ENCODE measurements around the gene FGF22. TPM values are rescaled to one million over a fixed set of nuclear protein-coding genes. Genes with fewer than 3 reads are reported as not detected.

FGF22 gene
- total and polyA plus RNA-seq, 2 of the 8 experiments (the other 6 are each of a cell fraction or from before 2014, with no cell fraction given): 0.44 to 1.7 TPM

GRCh38 chr19:638906-639252 lies 800 bp upstream of the FGF22 start:
- Histone ChIP-seq H3K27me3 (replicated peaks in 1 of 4; ENCODE audit: control insufficient read depth in 3 of 4, extremely low read depth in 1 of 4, insufficient read depth in 3 of 4, low read length in 3 of 4) (peaks cover 0 to 23% (median 11%) of the 10 kb centered on the region in 4 experiments; a peak in 5 of 7 replicates), H3K79me2 (ENCODE audit: control insufficient read depth in 1 of 2, insufficient read depth in 2 of 2, low read length in 2 of 2) (no peaks in the 10 kb centered on the region), H3K23me2 (ENCODE audit: low read depth, low read length) (peaks cover 9% of the 10 kb centered on the region; the same call in 1 of the 2 replicates), H3K27ac (ENCODE audit: low read depth, low read length) (no peak overlapping the region), H3K9me3 (ENCODE audit: insufficient read depth in 2 of 2, low read depth in 1 of 2, low read length in 1 of 2) (no peaks in the 10 kb centered on the region), H2BK15ac (ENCODE audit: low read length) (no peak overlapping the region), H3K4me1 (replicated peaks in 1 of 4; ENCODE audit: control insufficient read depth in 3 of 4, insufficient read depth in 4 of 4, low read length in 3 of 4) (peaks cover 0 to 6% (median 3%) of the 10 kb centered on the region in 4 experiments; a peak in 4 of 7 replicates), H4K5ac (ENCODE audit: insufficient read length, low read depth, low read length) (no peak overlapping the region), H3K23ac (ENCODE audit: insufficient read length) (no peak overlapping the region), H3K4me3 (ENCODE audit: extremely low read depth in 1 of 4, insufficient read depth in 2 of 4, low read depth in 3 of 4, low read length in 4 of 4) (peak overlapping the region in 2 of 4 experiments; percentile 37 to 65; a peak in 3 of 8 replicates), H3K4ac (replicated peaks; ENCODE audit: insufficient read length, low read depth, low read length) (no peak overlapping the region), H4K91ac (replicated peaks; ENCODE audit: insufficient read length, low read length) (no peak overlapping the region), H2AK5ac (ENCODE audit: low read depth, low read length) (no peak overlapping the region), H3K79me1 (ENCODE audit: low read depth, low read length) (no peaks in the 10 kb centered on the region; the same call in 1 of the 2 replicates), H3K9ac (replicated peaks in 1 of 4; ENCODE audit: extremely low read depth in 1 of 4, low read depth in 3 of 4, low read length in 3 of 4) (no peak overlapping the region), H3K18ac (ENCODE audit: extremely low read depth, low read length) (no peak overlapping the region), H3K36me3 (ENCODE audit: control insufficient read depth in 2 of 4, insufficient read depth in 4 of 4, low read length in 3 of 4) (no peaks in the 10 kb centered on the region), H2BK120ac (replicated peaks; ENCODE audit: low read depth, low read length) (no peak overlapping the region), H2BK12ac (ENCODE audit: low read depth, low read length) (0 out of 2 replicates have a peak overlapping the region, but pooled peaks have one; percentile 27), H2BK5ac (ENCODE audit: low read depth, low read length) (no peak overlapping the region), H3K56ac (replicated peaks; ENCODE audit: insufficient read length, low read depth, low read length) (no peak overlapping the region), H3K14ac (ENCODE audit: insufficient read length) (no peak overlapping the region), H4K8ac (ENCODE audit: extremely low read depth, insufficient read depth, low read length) (peak overlapping the region; percentile 39; the same call in 1 of the 2 replicates), H2BK20ac (ENCODE audit: low read length) (no peak overlapping the region), H3K4me2 (ENCODE audit: insufficient read depth in 1 of 2, low read depth in 2 of 2, low read length in 2 of 2) (peak overlapping the region; percentile 51 to 70; a peak in 3 of 4 replicates), H2AFZ (ENCODE audit: low read length) (no peak overlapping the region), H4K20me1 (replicated peaks in 1 of 2; ENCODE audit: control insufficient read depth in 1 of 2, insufficient read depth in 2 of 2, low read length in 2 of 2) (peaks cover 5% of the 10 kb centered on the region in 2 experiments)
- POLR2A ChIA-PET (ENCODE audit: partially characterized antibody): interaction anchor here (0.7 kb wide), 1 partner anchor 401 kb away, joined by 3 read pairs; the partner anchor contains the start of gene ABCA7
- DNase-seq (ENCODE audit: low read depth in 1 of 2, low spot score in 2 of 2): no peak
- no peak for FAIRE-seq
- 92% methylated on average over 12 of the region's 17 CpGs; no CpG with 5 or more reads in 1 of the 2 experiments for WGBS, 2 experiments (ENCODE audit: extremely low coverage in 1 of 2, insufficient coverage in 1 of 2, insufficient read length in 1 of 2, insufficient replicate concordance in 2 of 2, low coverage in 1 of 2, low lambda C conversion rate in 2 of 2, missing lambda C conversion rate in 1 of 2)
- CTCF ChIA-PET (ENCODE audit: partially characterized antibody): no interaction called here
- TF ChIP-seq ATF2 (IDR thresholded peaks at IDR 0.05; ENCODE audit: low read length) (no peak), ZNF274 (IDR thresholded peaks at IDR 0.05; ENCODE audit: borderline replicate concordance, extremely low read depth, low read length) (no peak), TEAD4 (IDR thresholded peaks at IDR 0.05; ENCODE audit: low read depth, low read length) (no peak), E2F6 (IDR thresholded peaks at IDR 0.05) (no peak)
